GM15510 (cell line): ENCODE data around the gene IL36RN.

ENCODE experiments used
- POLR2A ChIP-seq: IDR thresholded peaks from 3 replicates; pipeline ENCODE4 v1.6.1; 2011; ENCODE audit warnings: borderline replicate concordance; ENCODE audit not compliant: insufficient read length; ENCODE audit errors: extremely low read depth

IL36RN gene

DNA sequence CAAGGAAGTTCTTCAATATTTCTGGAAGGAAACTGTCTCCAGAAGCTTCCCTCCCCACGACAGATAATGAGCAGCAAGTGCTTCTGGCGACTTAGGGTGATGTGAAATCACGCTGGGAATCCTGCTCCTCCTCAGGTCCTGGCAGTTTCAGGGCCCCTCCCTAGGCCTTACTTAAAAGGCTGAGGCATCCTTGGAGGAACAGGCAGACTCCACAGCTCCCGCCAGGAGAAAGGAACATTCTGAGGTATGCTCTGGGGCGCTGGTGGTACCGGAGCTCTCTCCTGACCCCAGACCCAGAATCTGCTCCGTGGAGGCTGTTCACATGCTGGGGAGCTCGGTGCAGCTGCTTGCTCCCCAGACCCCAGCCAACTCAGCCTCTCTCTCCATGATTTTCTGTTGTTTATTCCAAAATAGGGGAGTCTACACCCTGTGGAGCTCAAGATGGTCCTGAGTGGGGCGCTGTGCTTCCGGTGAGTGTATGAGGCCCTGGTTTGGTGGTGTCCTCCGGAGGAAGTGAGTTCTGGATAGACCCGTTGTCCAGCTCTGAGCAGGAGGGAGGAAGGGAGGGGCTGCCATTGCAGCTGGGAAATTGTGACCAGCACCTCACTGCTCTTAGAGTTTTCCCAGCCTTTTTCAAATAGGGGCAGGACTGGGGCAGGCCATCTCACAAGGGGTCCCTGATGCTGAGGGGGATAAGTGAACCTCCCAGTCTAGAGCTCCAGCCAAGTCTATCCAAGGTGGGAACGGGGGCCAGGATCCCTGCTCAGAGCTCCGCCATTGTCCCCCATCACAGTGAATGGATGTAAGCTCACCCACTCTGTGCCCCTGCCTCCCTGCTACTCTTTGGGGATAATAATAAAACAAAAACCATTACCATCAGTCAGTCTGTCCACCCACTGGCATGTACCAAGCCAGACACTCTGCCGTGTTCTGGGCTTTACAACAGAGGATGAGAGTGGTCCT, at the start of gene IL36RN:
Gene IL36RN (plus strand): TSS at position 201 of the 963 bp plus-strand sequence. CDS start 241 bp downstream, at position 442.
- TF ChIP-seq POLR2A, result no peak

GRCh38 chr2:113009622-113010021, 49.4 kb upstream of the IL36RN start:
- TF ChIP-seq POLR2A, result no peak

- no peak for TF ChIP-seq POLR2A
Observed at GRCh38 chr2:113010088-113010487, 48.9 kb upstream of the IL36RN start.

DNA sequence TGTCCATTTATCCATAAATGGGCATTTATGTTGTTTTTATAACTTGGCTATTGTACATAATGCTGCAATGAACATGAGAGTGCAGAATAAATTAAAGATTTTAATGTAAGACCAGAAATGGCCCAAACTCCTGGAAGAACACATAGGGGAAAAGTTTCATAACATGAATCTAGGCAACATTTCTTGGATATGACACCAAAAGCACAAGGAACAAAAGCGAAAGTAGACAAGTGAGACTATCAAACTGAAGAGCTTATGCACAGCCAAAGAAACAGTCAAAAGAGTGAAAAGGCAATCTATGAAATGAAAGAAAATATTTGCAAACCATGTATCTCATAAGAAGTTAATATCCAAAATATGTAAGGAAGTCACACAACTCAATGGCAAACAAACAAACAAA, 47.9 kb upstream of the IL36RN start:
- no peak for TF ChIP-seq POLR2A

- no peak for TF ChIP-seq POLR2A
Observed at GRCh38 chr2:113012436-113013335, 46.3 kb upstream of the IL36RN start.

- no peak for TF ChIP-seq POLR2A
Observed at GRCh38 chr2:113013336-113013661, 45.7 kb upstream of the IL36RN start.

DNA sequence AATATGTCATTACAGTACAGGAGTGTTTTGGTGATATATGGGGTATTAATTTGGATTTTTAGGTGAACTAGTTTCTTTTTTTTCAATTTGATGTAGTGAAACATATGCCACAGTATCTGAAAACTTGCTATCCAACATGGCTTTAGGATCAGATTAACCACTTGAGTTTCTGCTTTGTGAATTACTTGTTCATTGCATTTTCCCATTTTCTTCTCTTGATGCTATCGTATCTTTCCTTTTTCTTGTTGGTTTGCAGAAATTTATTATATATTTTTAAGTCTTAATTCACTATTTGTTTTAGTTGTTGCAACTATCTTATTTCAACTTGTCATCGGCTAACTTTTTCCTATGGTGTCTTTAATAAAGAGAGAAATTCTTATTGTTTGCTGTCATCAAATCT, 44.9 kb upstream of the IL36RN start:
- TF ChIP-seq POLR2A, result no peak

DNA sequence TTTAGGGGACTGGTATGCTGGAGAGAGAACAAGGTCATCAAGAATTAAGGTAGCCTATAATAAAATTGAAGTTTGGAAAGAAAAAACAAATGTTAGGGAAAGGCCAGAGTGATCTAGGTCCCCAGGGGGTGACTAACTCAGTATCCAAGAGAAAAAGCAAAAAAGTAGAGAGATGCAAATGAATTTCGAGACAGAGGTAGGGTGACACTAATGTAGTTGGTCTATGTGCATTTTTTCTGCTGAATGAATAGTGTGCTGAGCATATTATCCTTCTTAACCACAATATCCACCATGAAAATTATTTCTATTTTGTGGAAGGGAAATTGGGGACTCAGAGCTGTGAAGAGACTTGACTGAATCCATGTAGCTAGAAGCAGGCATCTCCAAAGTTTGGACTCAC, 44.0 kb upstream of the IL36RN start:
- no peak for TF ChIP-seq POLR2A

GRCh38 chr2:113015655-113016054, 43.3 kb upstream of the IL36RN start:
- no peak for TF ChIP-seq POLR2A

GRCh38 chr2:113018509-113018908, 40.5 kb upstream of the IL36RN start:
- TF ChIP-seq POLR2A, result no peak

GRCh38 chr2:113021312-113021711, 37.7 kb upstream of the IL36RN start:
- TF ChIP-seq POLR2A, result no peak

DNA sequence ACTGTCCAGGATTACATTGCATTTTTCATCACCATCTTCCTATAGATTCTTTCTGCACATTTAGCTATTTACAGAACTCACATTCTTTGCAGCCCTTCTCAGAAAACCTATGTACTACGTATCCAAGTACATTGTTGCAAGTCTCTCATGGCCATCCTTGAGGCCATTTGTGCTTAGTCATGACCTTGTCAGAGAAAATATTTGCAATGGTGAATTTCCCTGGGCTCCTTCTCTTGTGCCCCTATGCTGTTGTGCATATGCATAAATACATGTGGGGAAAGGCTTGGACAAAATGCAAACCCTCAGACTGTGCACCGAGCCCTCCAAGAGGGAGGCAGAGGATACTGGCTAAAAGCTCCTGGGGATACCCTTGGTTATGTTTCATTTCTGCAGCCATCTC, 34.2 kb upstream of the IL36RN start:
- no peak for TF ChIP-seq POLR2A

- TF ChIP-seq POLR2A, result no peak
Observed at GRCh38 chr2:113025737-113026136, 33.3 kb upstream of the IL36RN start.

GRCh38 chr2:113027691-113028090, 31.3 kb upstream of the IL36RN start:
- TF ChIP-seq POLR2A, result no peak

DNA sequence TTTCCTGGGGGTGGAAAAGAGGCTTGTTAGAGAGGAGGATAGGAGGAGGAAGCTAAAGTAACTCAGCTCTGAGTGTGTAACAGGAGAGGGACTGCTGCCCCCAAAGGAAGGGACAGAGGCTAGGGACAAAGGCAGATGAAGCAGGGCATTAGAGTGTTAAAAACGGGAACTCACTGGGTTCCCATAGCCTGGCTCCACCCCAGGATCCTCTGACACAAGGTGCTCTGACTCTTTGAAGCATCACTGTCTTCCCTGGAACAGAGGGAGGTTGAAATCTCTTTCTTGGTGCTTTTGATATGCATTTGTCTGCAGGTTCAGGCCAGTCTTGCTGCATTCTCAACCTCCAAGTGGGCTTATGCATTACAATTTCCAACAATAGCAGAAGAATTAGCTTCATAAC, 30.9 kb upstream of the IL36RN start:
- TF ChIP-seq POLR2A, result no peak

- no peak for TF ChIP-seq POLR2A
Observed at GRCh38 chr2:113032737-113033136, 26.3 kb upstream of the IL36RN start.

- TF ChIP-seq POLR2A, result no peak
Observed at GRCh38 chr2:113034016-113034415, 25.0 kb upstream of the IL36RN start.

- TF ChIP-seq POLR2A, result no peak
Observed at GRCh38 chr2:113036763-113037162, 22.2 kb upstream of the IL36RN start.
